ENCODE data around the gene IFITM10.

IFITM10 gene

GRCh38 chr11:1748636-1749394 is 1.6 kb downstream of the IFITM10 start:
- H3K4me3 ChIP-seq, result peak overlapping the region; percentile 72
- peak overlapping the region; percentile 77 to 87 for H3K27ac ChIP-seq
- DNase-seq (ENCODE audit: low spot score), result no peak
- no peak for TF ChIP-seq CTCF (IDR thresholded peaks at IDR 0.05)

- DNase-seq (ENCODE audit: low spot score), result peak; percentile 79
- Histone ChIP-seq H3K4me3 (peak overlapping the region; percentile 72), H3K27ac (peak overlapping the region; percentile 77 to 87)
- no peak for TF ChIP-seq CTCF (IDR thresholded peaks at IDR 0.05)
These were observed 2.4 kb downstream of the IFITM10 start for GRCh38 chr11:1747753-1748635.

- no peak for TF ChIP-seq CTCF (IDR thresholded peaks at IDR 0.05)
- Histone ChIP-seq H3K4me3 (peak overlapping the region; percentile 72), H3K27ac (peak overlapping the region in 1 of 2 donors; percentile 87)
- peak; percentile 69 for DNase-seq (ENCODE audit: low spot score)
These were observed 3.2 kb downstream of the IFITM10 start for GRCh38 chr11:1746956-1747752.

GRCh38 chr11:1746511-1746931 is 3.9 kb downstream of the IFITM10 start:
- TF ChIP-seq CTCF (IDR thresholded peaks at IDR 0.05), result no peak
- peak; percentile 73 for DNase-seq (ENCODE audit: low spot score)
- H3K4me3 ChIP-seq, result peak overlapping the region; percentile 72
- peak overlapping the region in 1 of 2 donors; percentile 87 for H3K27ac ChIP-seq

GRCh38 chr11:1745701-1746320 is 4.6 kb downstream of the IFITM10 start:
- DNase-seq (ENCODE audit: low spot score), result no peak
- H3K27ac ChIP-seq, result peak overlapping the region in 1 of 2 donors; percentile 87
- H3K4me3 ChIP-seq, result peak overlapping the region; percentile 72
- TF ChIP-seq CTCF (IDR thresholded peaks at IDR 0.05), result no peak

All from coronary artery (tissue), 2 donors.